WTC11 (cell line): ENCODE measurements around the gene DHCR7. TPM values are rescaled to one million over a fixed set of nuclear protein-coding genes. Genes with fewer than 3 reads are reported as not detected.

Experiments used
- ATAC-seq: fragments of 200-7000 bp; cut with Tn5 transposase; 2 replicates; pipeline ENCODE4 v1.10.0; 2021; ENCODE audit warnings: mild to moderate bottlenecking, moderate library complexity
- CTCF ChIA-PET: fragments of 300-600 bp; sonication (Branson Sonifier 250); formaldehyde crosslinking; loops from one replicate; lab custom pipeline; 2021; ENCODE audit warnings: antibody characterized with exemption; lab: Charles Lee
- POLR2A ChIA-PET: fragments of 350-600 bp; sonication (Branson Sonifier 250); formaldehyde crosslinking; loops from one replicate; lab custom pipeline; 2021; ENCODE audit warnings: antibody characterized with exemption; lab: Charles Lee
- DNase-seq: peaks from one replicate; pipeline ENCODE4 v3.0.0; 2021; ENCODE audit warnings: low spot score
- H3K27ac Mint-ChIP-seq: 2 replicates; pipeline ENCODE4 v1.8.0; 2021; ENCODE audit warnings: mixed read lengths
- H3K27me3 Mint-ChIP-seq: 2 replicates; pipeline ENCODE4 v1.8.0; 2021; ENCODE audit warnings: low read depth, mild to moderate bottlenecking, moderate library complexity, mixed read lengths
- H3K36me3 Mint-ChIP-seq: 2 replicates; pipeline ENCODE4 v1.8.0; 2021; ENCODE audit warnings: mixed read lengths
- H3K4me1 Mint-ChIP-seq: 2 replicates; pipeline ENCODE4 v1.8.0; 2022; ENCODE audit warnings: mixed read lengths
- H3K4me3 Mint-ChIP-seq: 2 replicates; pipeline ENCODE4 v1.8.0; 2021; ENCODE audit warnings: mild to moderate bottlenecking, moderate library complexity, mixed read lengths
- H3K9me3 Mint-ChIP-seq: 2 replicates; pipeline ENCODE4 v1.8.0; 2021; ENCODE audit warnings: mixed read lengths
- AFF4 ChIP-seq: sonication (generic); formaldehyde crosslinking; IDR thresholded peaks from 2 replicates; pipeline ENCODE4 v1.8.1; 2023; ENCODE audit warnings: mild to moderate bottlenecking, missing genetic modification reagents, borderline replicate concordance
- AR ChIP-seq: fragments of 250-450 bp; sonication (Bioruptor Pico); IDR thresholded peaks from 2 replicates; pipeline ENCODE4 v1.9.0; 2021; ENCODE audit warnings: mild to moderate bottlenecking
- CREM ChIP-seq: sonication (generic); formaldehyde crosslinking; IDR thresholded peaks from 2 replicates; pipeline ENCODE4 v1.8.1; 2022; ENCODE audit warnings: mild to moderate bottlenecking, missing genetic modification reagents, moderate library complexity
- ERG ChIP-seq: fragments of 250-450 bp; sonication (Bioruptor Pico); IDR thresholded peaks from 2 replicates; pipeline ENCODE4 v1.8.0; 2021; ENCODE audit warnings: mild to moderate bottlenecking
- ETV6 ChIP-seq: sonication (generic); formaldehyde crosslinking; IDR thresholded peaks from 2 replicates; pipeline ENCODE4 v1.8.1; 2022; ENCODE audit warnings: mild to moderate bottlenecking, missing genetic modification reagents
- FOXJ3 ChIP-seq: sonication (generic); formaldehyde crosslinking; IDR thresholded peaks from 2 replicates; pipeline ENCODE4 v1.9.0; 2021; ENCODE audit warnings: missing genetic modification reagents, mild to moderate bottlenecking, borderline replicate concordance
- HMGA2 ChIP-seq: fragments of 250-450 bp; sonication (Bioruptor Pico); IDR thresholded peaks from 2 replicates; pipeline ENCODE4 v1.4.0; 2021; ENCODE audit warnings: mild to moderate bottlenecking, moderate library complexity
- IRF1 ChIP-seq: sonication (generic); formaldehyde crosslinking; IDR thresholded peaks from 2 replicates; pipeline ENCODE4 v1.8.0; 2023; ENCODE audit warnings: missing genetic modification reagents
- NFATC4 ChIP-seq: fragments of 250-450 bp; sonication (Bioruptor Pico); IDR thresholded peaks from 2 replicates; pipeline ENCODE4 v1.9.0; 2021; ENCODE audit warnings: mild to moderate bottlenecking
- PRRX2 ChIP-seq: fragments of 250-450 bp; sonication (Bioruptor Pico); IDR thresholded peaks from 2 replicates; pipeline ENCODE4 v1.8.0; 2021; ENCODE audit warnings: mild to moderate bottlenecking
- SMAD4 ChIP-seq: sonication (generic); formaldehyde crosslinking; IDR thresholded peaks from 2 replicates; pipeline ENCODE4 v1.8.0; 2022; ENCODE audit warnings: mild to moderate bottlenecking, missing genetic modification reagents
- TCF7 ChIP-seq: sonication (generic); formaldehyde crosslinking; IDR thresholded peaks from 2 replicates; pipeline ENCODE4 v1.8.0; 2022; ENCODE audit warnings: mild to moderate bottlenecking, low read depth, missing genetic modification reagents, moderate library complexity
- ZBTB21 ChIP-seq: sonication (generic); formaldehyde crosslinking; IDR thresholded peaks from 2 replicates; pipeline ENCODE4 v1.8.1; 2023; ENCODE audit warnings: mild to moderate bottlenecking, missing genetic modification reagents, borderline replicate concordance
- ZMAT4 ChIP-seq: fragments of 250-450 bp; sonication (Bioruptor Pico); IDR thresholded peaks from 2 replicates; pipeline ENCODE4 v1.9.0; 2021; ENCODE audit warnings: mild to moderate bottlenecking
- ZNF121 ChIP-seq: sonication (generic); formaldehyde crosslinking; IDR thresholded peaks from 2 replicates; pipeline ENCODE4 v1.8.0; 2023; ENCODE audit warnings: missing genetic modification reagents
- ZNF232 ChIP-seq: sonication (generic); formaldehyde crosslinking; IDR thresholded peaks from 2 replicates; pipeline ENCODE4 v1.8.0; 2022; ENCODE audit warnings: mild to moderate bottlenecking, missing genetic modification reagents
- total RNA-seq: library from RNA; stranded (reverse); gene quantifications from 3 replicates; pipeline ENCODE4 v1.2.3, GENCODE V29; 2021
- TF ChIP-seq, protein P1 (sequence below): fragments of 250-450 bp; sonication (Bioruptor Pico); IDR thresholded peaks from 2 replicates; pipeline ENCODE4 v2.1.2; 2022; ENCODE audit warnings: mild to moderate bottlenecking, moderate library complexity
- TF ChIP-seq, protein P2 (sequence below): sonication (generic); formaldehyde crosslinking; IDR thresholded peaks from 2 replicates; pipeline ENCODE4 v1.8.1; 2023; ENCODE audit warnings: mild to moderate bottlenecking, missing genetic modification reagents, moderate library complexity

The DHCR7 gene
- total RNA-seq, 1 experiment from 2014 or later = 104 TPM

- POLR2A ChIA-PET = no interaction called here
- Mint-ChIP-seq H3K4me1 (no peaks in the 10 kb centered on the region), H3K27ac (no peak overlapping the region)
- TF ChIP-seq FOXJ3 (CRISPR knock-in tag) = no peak
- TF ChIP-seq PRRX2 (CRISPR knock-in tag) = no peak
- TF ChIP-seq, protein P1, sequence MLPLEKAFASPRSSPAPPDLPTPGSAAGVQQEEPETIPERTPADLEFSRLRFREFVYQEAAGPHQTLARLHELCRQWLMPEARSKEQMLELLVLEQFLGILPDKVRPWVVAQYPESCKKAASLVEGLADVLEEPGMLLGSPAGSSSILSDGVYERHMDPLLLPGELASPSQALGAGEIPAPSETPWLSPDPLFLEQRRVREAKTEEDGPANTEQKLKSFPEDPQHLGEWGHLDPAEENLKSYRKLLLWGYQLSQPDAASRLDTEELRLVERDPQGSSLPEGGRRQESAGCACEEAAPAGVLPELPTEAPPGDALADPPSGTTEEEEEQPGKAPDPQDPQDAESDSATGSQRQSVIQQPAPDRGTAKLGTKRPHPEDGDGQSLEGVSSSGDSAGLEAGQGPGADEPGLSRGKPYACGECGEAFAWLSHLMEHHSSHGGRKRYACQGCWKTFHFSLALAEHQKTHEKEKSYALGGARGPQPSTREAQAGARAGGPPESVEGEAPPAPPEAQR (CRISPR knock-in tag) = no peak
- no peak for TF ChIP-seq ZBTB21 (CRISPR knock-in tag)
- no peak for TF ChIP-seq ZMAT4 (CRISPR knock-in tag)
- no peak for TF ChIP-seq AFF4
- TF ChIP-seq ETV6 (CRISPR knock-in tag) = no peak
- TF ChIP-seq CREM (CRISPR knock-in tag) = no peak
- TF ChIP-seq ZNF232 (CRISPR knock-in tag) = no peak
- TF ChIP-seq IRF1 (CRISPR knock-in tag) = no peak
- no peak for TF ChIP-seq HMGA2 (CRISPR knock-in tag)
- TF ChIP-seq, all 79 proteins: peak for 0
- CTCF ChIA-PET = interaction anchor here (1.3 kb wide), 1 partner anchor 311 kb away, joined by 6 read pairs; no protein-coding TSS in a partner anchor
- H3K9me3 Mint-ChIP-seq = peaks cover 7% of the 10 kb centered on the region
- DNase-seq = no peak
- no peak overlapping the region for H3K4me3 Mint-ChIP-seq
- no peak for ATAC-seq
- H3K36me3 Mint-ChIP-seq = no peaks in the 10 kb centered on the region
- H3K27me3 Mint-ChIP-seq = peaks cover 5% of the 10 kb centered on the region
Observed at GRCh38 chr11:71397961-71398360, 50.2 kb downstream of the DHCR7 start.

DNA sequence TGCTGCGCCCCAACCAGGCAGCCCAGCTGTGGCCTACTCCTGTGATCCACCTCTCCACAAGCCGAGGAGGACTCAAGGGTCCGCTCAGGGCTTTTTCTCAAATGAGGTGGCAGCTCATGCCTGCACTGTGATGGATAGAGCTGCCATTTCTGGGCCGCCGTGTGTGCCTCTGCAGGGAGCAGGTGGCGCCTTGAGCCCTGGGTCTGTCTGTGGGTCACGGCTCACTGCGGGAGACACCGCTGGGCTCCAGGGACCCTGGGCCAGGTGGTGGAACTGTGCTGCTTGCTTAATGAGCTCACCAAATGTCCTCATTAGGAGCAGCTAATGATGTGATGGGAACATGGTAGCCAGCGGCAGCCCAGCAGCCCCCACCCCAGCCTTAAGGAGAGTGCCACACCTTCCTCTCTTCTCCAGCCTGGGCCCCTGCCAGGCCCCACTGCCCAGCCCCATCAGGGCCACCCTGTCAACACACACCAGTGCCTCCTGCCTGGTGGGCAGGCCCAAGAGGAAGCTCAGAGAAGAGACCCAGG is 50.8 kb downstream of the DHCR7 start:
- peaks cover 4% of the 10 kb centered on the region for H3K27me3 Mint-ChIP-seq
- CTCF ChIA-PET = interaction anchor here (1.3 kb wide), 1 partner anchor 310 kb away, joined by 6 read pairs; no protein-coding TSS in a partner anchor
- no peak for ATAC-seq
- no peak overlapping the region for H3K4me3 Mint-ChIP-seq
- peaks cover 3% of the 10 kb centered on the region; the same call in 1 of the 2 replicates for H3K9me3 Mint-ChIP-seq
- POLR2A ChIA-PET = interaction anchor here (0.6 kb wide), 1 partner anchor 755 kb away, joined by 4 read pairs; no protein-coding TSS in a partner anchor
- H3K36me3 Mint-ChIP-seq = no peaks in the 10 kb centered on the region
- H3K4me1 Mint-ChIP-seq = no peaks in the 10 kb centered on the region
- DNase-seq = no peak
- H3K27ac Mint-ChIP-seq = no peak overlapping the region
- TF ChIP-seq, protein P1 (CRISPR knock-in tag) = no peak
- TF ChIP-seq, protein P2, sequence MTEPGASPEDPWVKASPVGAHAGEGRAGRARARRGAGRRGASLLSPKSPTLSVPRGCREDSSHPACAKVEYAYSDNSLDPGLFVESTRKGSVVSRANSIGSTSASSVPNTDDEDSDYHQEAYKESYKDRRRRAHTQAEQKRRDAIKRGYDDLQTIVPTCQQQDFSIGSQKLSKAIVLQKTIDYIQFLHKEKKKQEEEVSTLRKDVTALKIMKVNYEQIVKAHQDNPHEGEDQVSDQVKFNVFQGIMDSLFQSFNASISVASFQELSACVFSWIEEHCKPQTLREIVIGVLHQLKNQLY (CRISPR knock-in tag) = no peak
- TF ChIP-seq TCF7 (CRISPR knock-in tag) (no peak), AR (CRISPR knock-in tag) (no peak), SMAD4 (no peak), ERG (no peak), ZNF121 (CRISPR knock-in tag) (no peak), NFATC4 (CRISPR knock-in tag) (no peak), FOXJ3 (CRISPR knock-in tag) (no peak)
